Stimulated activated CD4-positive, alpha-beta T cell treated with anti-CD3 and anti-CD28 coated beads, Interleukin-12 subunit alpha, Interleukin-12 subunit beta, amount 100 ng/mL, for 48 hours (primary cell): ENCODE results near the gene XPOT.
A peak's percentile ranks its signal among the peaks of the same experiment; 100 is the strongest.
"Not testable (repeated sequence)": the region's sequence is repeated elsewhere in the genome, so short reads cannot be mapped to it uniquely, and the experiment has no call there.

Experiments used
- DNase-seq, 3 donors: peaks; one replicate each; pipeline ENCODE4 v3.0.0-alpha.2; 2020; ENCODE audit warnings: low read depth in 2 of 3, low spot score in 1 of 3

The XPOT gene, protein sequence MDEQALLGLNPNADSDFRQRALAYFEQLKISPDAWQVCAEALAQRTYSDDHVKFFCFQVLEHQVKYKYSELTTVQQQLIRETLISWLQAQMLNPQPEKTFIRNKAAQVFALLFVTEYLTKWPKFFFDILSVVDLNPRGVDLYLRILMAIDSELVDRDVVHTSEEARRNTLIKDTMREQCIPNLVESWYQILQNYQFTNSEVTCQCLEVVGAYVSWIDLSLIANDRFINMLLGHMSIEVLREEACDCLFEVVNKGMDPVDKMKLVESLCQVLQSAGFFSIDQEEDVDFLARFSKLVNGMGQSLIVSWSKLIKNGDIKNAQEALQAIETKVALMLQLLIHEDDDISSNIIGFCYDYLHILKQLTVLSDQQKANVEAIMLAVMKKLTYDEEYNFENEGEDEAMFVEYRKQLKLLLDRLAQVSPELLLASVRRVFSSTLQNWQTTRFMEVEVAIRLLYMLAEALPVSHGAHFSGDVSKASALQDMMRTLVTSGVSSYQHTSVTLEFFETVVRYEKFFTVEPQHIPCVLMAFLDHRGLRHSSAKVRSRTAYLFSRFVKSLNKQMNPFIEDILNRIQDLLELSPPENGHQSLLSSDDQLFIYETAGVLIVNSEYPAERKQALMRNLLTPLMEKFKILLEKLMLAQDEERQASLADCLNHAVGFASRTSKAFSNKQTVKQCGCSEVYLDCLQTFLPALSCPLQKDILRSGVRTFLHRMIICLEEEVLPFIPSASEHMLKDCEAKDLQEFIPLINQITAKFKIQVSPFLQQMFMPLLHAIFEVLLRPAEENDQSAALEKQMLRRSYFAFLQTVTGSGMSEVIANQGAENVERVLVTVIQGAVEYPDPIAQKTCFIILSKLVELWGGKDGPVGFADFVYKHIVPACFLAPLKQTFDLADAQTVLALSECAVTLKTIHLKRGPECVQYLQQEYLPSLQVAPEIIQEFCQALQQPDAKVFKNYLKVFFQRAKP

DNA sequence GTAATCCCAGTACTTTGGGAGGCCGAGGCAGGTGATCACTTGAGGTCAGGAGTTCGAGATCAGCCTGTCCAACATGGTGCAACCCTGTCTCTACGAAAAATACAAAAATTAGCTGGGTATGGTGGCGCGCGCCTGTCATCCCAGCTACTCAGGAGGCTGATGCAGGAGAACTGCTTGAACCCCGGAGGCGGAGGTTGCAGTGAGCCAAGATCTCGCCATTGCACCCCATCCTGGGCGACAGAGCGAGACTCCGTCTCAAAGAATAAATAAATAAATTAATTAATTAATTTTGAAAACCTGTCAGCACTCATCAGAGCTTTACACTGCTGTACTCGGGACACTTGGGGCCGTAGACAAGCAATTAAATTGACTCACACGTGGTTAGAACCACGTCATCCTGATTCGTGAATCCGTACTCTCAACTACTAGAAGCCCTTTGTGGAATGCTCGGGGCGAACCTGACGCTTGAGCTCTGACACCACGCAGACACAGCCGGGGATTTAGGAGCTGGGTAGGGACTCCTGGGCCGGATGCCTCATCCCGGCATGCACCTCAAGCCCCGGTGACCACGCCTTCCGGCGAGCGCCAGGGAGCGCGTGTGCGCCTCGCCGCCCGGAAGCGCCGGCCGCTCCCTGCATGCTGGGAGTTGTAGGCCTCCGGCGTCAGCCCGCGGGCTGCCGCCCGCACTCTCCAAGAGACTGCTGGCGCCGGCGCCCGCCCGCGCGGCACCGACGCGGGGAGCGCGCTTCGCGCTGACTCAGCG lies at the start of gene XPOT:
TSS of gene XPOT (plus strand) at position 686 of the 763 bp plus-strand sequence. CDS start 5,644 bp downstream, outside the sequence.
- DNase-seq: peak; percentile 74 to 90 (median 89)

DNA sequence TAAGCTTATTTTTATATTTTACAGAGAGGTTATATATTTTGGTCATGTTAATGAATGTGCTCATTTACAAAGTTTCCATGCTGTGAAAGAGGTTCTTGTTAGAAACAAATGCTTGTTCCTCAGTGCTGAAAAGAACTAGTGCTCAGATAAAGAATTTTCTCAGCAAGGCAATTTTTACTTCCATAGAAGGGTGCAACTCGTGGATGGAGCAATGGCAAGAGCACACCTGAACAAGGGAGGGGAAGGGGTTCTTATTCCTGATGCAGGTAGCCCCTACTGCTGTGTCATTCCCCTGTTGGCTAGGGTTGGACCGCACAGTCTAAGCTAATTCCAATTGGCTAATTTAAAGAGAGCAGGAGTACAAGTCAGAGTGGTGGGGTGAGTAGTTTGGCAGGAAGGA lies 48.0 kb upstream of the XPOT start:
- DNase-seq: not testable (repeated sequence)

DNA sequence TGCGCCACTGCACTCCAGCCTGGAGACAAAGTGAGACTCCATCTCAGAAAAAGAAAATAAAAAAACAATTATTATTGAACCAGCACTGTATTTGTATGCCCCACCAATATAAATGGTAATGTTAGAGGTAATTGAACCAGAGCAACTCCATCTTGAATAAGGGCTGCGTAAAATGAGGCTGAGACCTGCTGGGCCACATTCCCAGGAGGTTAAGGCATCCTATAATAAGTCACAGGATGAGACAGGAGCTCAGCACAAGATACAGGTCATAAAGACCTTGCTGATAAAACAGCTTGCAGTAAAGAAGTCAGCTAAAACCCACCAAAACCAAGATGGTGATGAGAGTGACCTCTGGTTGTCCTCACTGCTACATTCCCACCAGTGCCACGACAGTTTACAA lies 43.0 kb upstream of the XPOT start:
- DNase-seq: not testable (repeated sequence)

DNA sequence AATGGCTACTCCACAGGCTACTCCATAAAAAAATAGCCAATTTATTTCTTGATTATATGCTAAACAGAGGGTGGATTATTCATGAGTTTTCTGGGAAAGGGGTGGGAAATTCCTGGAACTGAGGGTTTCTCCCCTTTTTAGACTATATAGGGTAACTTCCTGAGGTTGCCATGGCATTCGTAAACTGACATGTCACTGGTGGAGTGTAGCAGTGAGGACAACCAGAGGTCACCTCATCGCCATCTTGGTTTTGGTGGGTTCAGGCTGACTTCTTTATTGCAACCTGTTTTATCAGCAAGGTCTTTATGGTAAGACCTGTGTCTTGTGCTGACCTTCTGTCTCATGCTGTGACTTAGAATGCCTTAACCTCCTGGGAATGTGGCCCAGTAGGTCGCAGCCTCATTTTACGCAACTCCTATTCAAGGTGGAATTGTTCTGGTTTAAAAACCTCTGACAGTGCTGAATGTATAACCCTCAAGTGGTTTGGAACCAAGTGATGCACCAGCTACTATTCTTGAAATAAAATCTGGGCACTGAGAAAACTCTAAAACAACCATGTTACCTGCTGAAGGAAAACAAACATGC lies 41.4 kb upstream of the XPOT start:
- no peak for DNase-seq

DNA sequence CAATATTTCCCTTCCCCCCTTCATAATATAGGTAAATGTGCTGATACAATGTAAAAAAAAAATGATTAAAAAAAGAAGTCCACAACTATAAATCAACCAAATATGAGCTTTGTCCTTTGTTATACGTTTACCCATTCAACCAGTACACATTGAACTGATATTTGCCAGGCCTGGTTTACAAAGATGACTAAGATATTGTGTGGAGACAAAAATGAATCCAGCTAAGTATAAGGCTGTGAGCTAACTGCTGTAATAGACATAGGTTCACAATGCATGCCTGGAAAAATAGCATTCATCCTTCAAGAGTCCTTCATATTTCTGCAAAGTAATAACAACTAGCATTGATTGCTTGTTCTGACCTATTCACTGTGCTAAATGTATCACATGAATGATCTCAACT lies 20.5 kb upstream of the XPOT start:
- DNase-seq: no peak

DNA sequence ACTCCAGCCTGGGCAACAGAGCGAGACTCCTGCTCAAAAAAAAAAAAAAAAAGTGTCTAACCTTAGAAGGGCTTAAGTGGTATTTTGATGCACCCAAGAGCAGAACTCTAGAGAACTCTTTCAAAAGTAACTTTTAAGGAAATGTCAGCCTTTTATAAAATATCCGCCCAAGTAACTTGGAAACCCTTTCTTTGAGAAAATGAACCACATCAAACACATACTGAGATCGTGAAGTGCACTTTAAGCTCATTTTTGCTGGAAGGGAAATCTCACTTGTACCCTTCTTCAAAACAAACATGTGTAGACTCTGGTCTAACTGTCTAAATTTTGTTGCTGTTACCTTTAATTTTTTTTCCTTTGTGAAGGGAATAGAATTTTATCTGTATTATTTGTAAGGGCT lies 19.2 kb upstream of the XPOT start:
- DNase-seq: no peak

DNA sequence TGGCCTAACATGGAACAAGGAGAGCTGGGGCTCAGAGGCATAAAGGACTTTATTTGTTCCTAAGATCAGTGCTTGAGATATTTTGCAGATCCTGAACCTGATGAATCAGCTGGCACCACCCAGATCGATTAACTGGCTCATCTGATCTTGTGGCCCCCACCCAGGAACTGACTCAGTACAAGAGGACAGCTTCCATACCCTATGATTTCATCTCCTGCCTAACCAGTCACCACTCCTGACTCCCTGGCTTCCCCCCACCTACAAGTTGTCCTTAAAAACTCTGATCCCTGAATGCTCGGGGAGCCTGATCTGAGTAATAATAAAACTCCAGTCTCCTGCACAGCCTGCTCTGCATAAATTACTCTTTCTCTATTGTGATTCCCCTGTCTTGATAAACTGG lies 18.7 kb upstream of the XPOT start:
- DNase-seq: peak; percentile 21 to 53 (median 44)

DNA sequence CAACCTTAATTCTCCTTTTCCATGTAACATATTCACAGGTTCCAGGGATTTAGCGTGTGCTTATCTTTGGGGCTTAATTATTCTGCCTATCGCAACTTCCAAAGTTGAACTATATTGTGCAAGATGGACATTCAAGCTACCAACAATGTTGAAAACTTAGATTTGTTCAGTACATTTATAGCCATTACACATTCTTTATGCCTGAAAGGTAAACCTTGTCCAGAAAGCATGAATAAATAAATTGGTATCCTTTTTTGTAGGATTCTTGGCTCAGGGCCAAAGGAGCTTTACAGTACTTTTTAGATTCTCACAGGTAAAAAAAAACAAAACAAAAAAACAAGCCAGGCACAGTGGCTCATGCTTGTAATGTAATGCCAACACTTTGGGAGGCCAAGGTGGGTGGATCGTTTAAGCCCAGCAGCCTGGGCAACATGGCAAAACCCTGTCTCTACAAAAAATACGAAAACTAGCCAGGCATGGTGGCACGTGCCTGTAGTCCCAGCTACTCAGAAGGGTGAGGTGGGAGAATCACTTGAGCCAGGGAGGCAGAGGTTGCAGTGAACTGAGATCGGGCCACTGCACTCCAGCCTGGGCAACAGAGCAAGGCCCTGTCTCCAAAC lies 16.9 kb upstream of the XPOT start:
- no peak for DNase-seq

DNA sequence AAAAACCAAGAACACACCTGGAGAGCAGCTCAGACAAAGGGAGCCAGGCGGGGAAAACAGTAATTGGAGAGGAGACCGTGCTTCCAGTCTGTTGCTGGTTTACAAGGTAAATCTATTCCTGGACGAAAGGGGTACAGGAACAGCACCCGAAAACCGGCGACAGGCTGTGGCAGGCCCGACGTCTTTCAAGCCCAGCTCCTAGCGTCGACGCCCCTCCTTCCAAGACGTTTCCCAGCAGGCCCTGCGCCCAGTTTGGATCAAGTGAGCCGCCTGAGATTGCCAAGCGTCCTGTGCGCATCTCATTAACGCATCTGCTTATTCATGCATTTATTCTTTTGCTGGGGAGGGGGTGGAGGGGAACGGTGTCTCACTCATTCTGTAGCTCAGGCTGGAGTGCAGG lies 15.0 kb upstream of the XPOT start:
- DNase-seq: no peak

DNA sequence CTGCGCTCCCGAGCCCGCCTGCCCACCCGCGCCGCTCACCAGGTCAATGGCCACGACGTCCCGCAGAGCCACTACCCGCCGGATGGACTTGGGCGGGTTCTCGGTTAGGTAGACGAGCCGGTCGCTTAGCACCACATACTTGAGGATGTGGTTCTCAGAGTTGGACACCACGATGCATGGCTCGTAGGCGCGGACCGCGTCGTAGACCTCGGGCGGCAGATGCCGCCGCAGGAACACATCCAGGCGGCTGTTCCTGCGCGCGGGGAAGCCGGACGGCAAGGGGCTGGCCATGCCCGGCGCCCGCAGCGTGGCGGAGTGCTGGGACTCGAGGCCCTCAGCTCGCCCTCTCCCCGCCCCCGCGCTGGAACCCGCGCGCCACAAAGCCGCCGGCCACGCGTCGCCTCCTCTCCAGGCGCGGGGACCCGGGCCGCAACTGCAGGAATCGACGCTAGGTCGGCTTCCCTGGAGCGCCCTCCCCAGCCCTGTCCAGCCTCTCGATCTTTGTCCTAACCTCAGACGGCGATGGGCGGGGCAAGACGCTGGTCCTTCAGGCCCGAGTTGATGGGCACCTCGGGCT lies 13.8 kb upstream of the XPOT start, which contains the start of gene C12orf56:
TSS of gene C12orf56 (minus strand) at position 484 of the 577 bp plus-strand sequence. CDS start at position 291, 193 bp downstream.
- DNase-seq: no peak

DNA sequence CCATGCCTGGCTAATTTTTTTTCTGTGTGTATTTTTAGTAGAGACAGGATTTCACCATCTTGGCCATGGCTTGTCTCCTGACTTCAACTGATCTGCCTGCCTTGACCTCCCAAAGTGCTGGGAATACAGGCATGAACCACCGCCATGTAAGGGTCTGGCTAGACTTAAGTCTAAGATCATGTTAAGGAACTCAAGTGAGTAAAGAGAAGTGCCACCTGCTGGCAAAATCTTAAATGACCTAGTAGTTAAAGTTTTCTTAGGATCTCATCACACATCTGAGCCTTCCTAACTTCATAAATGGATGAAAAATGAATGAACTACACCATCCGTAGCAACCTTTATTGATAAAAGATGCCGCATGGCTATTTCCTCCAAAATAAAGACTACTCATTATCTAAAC lies 12.0 kb upstream of the XPOT start:
- peak in 1 of 3 donors; percentile 30 for DNase-seq

DNA sequence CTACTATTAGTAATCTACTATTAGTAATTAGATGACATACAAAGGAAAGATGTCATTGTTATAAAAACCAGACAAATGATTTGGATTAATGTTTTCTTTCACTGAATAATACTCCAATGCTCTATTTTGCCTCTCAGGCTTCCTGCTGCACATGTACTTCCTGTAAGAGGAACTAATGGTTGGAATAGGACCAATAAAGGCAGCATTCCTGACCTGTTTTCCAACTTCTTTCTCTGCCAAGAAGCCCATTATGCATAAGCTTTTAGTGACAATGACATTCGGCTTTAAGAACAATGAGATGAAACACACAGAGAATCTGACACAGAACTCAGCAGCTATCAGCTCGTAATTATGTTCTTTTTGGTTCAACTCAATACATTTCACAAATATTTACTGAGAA lies 8.5 kb upstream of the XPOT start:
- no peak for DNase-seq

DNA sequence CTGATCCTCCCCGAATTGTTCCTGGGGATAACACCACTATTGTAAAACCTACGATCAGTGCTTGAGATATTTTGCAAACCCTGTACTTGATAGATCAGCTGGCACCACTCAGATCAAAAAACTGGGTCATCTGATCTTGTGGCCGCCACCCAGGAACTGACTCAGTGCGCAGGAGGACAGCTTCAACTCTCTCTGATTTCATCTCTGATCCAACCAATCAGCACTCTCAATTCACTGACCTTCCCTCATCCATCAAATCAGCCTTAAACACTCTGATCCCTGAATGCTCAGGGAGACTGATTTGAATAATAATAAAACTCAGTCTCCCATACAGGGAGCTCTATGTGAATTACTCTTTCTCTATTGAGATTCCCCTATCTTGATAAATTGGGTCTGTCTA lies 4.2 kb upstream of the XPOT start:
- DNase-seq: no peak

DNA sequence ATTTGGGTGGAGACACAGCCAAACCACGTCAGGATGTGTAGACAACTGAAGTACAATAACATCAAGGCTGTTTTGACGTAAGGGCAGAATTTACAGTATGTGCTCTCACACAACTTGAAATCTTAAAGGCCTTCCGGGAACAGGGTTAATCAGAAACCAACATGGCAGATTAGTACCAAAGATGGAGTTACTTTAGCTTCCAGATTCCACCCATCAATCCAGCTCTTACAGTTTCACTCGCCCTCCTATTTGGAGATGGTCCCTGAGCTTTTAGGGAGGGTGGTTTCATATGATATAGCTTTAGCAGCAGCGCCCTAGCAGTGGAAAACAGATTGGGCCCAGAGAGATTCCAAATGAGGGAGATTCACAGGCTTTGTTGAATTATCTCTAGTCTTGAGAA lies 2.0 kb upstream of the XPOT start:
- DNase-seq: no peak

DNA sequence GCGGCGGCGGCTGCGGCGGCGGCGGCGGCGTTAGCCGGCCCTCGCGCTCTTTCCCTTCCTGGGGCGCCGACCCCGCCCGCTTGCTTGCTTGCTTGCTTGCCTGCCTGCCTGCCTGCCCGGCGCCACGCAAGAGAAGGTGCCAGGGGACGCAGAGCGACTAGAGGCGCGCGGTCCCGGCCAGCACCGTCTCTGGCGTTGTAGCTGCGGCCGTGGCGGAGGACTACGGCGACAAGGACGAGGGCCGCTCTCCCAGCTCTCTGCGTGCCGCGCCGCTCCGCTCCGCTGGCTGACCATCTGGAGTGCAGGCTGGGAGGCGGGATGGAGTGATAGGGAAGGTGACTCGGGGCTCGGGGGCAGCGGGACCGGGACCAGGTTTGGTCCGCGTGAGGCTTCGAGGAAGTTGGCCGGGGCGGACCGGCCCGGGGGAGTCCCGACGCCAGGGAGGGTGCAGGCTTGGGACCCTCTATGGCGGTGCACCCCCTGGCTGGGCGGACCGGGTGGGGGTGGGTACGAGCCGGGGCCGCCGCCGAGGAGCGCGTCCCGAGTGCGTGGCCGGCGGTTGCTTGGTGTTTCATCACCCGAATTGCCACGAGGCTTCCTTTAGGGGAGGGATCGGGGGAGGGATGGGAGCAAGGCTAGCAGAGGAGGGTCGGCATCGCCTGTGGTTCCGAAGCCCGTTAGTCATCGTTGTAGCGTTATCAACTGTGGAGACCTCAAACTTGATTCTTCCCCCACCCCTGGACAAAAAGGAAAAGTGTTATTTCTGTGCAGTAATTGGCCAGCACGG lies 471 bp downstream of the XPOT start:
- peak; percentile 56 to 65 (median 60) for DNase-seq

DNA sequence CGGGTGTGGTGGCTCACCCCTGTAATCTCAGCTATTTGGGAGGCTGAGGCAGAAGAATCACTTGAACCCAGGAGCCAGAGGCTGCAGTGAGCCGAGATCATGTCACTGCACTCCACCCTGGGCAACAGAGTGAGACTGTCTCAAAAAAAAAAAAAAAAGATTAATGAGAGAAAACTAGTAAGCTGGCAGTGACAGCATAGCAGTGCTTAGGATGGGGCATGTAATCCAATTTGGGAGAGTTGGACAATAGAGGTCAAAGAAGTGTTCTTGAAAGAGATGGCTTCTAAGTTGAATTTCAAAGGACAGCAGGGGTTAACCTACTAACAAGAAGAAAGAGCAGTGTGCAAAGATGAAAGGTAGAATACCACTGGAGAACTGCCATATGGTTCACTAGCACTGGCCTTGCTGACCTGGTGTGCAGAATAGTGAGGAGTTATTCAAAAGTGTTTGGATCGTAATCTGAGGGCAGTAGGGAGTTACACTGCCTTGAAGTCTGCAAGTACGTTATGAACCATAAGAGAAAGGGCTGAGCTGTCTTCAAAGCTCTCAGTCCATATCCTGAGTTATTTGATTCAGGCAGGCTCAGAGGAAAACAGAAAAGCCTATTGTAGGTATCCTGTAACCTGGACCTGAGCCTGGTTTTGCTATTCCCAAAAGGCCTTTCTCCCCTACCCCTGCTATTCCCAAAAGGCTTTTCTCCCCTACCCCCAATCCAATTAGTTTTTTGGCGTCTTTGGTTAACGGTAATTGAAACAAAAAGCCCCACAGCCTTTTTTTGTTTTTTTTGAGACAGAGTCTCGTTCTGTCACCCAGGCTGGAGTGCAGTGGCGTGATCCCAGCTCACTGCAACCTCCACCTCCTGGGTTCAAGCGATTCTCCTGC lies 3.4 kb downstream of the XPOT start:
- DNase-seq: no peak

DNA sequence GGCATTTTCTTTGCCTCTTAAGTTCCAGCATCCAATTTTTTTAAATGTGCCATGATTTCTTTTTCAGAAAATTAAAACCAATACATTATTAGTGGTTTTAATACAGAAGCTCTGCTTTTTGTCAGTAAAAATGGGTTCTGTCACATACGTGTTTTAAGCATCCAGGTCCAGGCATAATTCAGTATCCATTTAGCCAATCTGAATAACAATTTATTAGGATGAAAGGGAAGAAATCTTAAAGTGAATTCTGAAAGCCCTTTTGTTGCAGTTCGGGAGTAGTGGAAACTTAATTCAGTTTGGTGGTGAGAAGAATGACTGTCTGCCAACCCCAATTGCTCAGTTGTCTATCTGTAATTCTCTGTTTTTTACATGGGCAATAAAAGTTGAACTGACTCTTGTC lies 7.2 kb downstream of the XPOT start:
- DNase-seq: no peak

DNA sequence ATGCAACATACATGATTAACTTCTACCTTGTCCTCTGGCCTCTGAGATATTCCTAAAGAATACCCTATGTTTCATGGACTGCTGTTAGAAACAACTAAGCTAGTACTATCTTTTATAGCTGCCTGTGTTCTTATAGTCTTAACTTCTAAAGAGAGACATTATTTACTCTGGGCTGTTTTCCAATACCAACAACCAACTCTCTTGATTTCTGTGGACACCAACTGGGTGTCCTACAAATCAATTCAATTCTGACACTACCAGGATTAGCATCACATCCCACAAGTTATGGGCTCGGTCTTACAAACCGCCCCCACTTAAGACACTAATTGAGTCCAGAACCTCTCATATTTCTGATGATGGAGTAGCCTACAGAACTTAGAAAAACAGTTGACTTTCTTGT lies 8.3 kb downstream of the XPOT start:
- DNase-seq: no peak
